Tracheal epithelial cell (primary cell): ENCODE data around the gene ABCC6. TPM values are rescaled to one million over a fixed set of nuclear protein-coding genes. Genes with fewer than 3 reads are reported as not detected.

Source experiments
- total RNA-seq: library from RNA; depleted of rRNA; stranded (reverse); fragments of >200 nt; gene quantifications from 2 replicates; pipeline ENCODE4 v1.2.1, GENCODE V29; 2014

The ABCC6 gene
- total RNA-seq, result 0.21 and 0.48 TPM in 2 replicates

GRCh38 chr16:16222850-16223661 lies at the start of gene ABCC6:
ABCC6 (minus strand) TSS chr16:16223494; CDS start chr16:16223434, 60 bp downstream.

Other genes starting within 250 kb of the ABCC6 start
- 41.1 and 65.8 TPM in 2 replicates for gene NOMO3, start 9.0 kb upstream of the ABCC6 start, total RNA-seq
- gene NPIPA7, start 155.6 kb upstream of the ABCC6 start, total RNA-seq, result 2.2 TPM in 1 of 2 replicates, not detected in the other